GM19099 (cell line): ENCODE results near the gene ATRAID.

Source experiments
- POLR2A ChIP-seq: IDR thresholded peaks from 3 replicates; pipeline ENCODE4 v1.6.1; 2011; ENCODE audit warnings: low read depth; ENCODE audit not compliant: insufficient read length; ENCODE audit errors: extremely low read depth

Gene ATRAID

DNA sequence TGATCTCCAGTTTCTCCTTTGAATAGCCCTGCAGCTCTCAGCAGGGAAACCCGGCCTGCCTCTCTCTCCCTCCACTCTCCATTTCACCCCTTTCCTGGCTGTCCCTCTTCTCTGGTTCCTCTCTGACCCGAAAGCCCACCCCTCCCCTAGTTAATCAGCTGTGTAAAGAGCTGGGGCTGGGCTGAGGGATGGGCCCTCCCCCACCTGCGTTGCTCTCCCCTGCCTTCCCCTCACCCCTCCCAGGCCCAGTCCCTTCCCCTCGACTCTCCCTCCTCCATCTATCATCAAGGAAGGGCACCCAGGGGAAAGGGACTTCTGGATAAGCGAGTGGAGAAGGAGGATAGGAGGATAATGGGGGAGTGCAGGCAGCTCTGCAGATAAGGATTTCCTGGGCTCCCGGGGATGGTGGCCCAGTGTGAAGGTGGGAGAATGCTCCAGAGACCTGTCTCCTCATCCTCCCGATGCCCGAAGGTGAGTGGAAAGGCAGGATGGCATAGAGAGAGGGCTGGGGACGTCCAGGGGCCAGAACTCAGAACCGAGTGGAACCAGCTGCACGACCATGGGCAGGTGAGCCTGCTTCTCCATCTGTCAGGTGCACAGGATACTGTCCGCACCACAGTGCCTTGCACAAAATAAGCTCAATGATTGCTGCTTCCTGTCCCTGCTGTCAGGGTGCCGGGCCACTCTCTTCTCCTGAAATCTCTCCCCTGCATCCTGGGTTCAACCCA is 39.0 kb downstream of the ATRAID start:
- no peak for TF ChIP-seq POLR2A

DNA sequence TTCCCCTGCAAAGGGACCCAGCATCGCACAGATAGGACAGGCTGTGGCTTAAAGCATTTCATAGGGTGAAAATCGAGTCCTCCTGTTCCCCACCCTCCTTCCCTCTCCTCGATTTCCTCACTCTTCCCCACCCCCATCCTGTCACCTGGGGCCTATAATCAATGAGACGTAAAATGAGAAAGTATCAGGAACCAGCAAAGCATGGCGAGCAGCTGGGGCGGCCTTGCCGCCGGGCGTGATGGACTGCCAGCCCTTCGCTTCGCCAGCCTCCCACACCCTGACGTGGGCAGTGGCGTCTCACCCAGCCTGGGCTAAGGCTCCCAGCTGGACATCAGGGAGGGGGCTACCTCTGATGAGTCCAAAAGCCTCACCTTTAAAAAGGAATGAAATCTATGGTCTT is 39.9 kb downstream of the ATRAID start:
- no peak for TF ChIP-seq POLR2A

DNA sequence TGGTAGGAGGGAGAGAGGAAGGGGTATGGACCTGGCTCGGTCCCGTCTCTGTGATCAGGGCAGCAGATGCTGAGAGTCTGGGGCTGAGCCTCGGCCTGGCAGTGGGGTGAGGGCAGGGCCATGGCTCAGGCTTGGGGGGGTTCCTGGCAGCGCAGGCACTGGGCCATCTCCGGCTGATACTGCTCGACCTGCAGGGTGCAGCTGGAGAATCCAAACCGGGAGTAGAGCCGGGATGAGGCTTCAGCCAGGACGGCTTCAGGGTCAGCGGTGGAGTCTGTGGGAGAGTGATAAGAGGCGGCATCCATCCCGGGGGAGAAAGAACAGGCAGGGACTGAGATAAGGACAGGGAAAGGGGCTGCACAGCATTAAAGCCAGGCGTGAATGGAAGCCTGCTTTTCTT is 43.3 kb downstream of the ATRAID start:
- TF ChIP-seq POLR2A: no peak

DNA sequence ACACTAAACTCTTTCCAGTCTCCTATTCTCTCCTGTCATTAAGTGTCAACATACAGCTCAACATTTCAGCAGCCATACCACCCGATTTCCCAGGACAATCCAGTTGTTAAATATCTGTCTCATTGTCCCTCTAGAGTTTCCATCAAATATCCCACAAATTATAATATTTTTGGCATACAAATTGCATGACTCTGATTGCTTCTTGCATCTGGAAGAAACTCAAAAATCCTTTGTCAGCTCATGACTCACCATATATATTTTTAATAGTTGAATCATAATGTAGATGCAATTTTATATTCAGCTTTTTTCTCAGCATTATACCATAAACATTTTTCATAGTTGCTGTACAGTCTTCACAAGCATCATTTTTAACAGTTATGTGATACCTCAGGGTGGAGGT is 43.8 kb downstream of the ATRAID start:
- no peak for TF ChIP-seq POLR2A

DNA sequence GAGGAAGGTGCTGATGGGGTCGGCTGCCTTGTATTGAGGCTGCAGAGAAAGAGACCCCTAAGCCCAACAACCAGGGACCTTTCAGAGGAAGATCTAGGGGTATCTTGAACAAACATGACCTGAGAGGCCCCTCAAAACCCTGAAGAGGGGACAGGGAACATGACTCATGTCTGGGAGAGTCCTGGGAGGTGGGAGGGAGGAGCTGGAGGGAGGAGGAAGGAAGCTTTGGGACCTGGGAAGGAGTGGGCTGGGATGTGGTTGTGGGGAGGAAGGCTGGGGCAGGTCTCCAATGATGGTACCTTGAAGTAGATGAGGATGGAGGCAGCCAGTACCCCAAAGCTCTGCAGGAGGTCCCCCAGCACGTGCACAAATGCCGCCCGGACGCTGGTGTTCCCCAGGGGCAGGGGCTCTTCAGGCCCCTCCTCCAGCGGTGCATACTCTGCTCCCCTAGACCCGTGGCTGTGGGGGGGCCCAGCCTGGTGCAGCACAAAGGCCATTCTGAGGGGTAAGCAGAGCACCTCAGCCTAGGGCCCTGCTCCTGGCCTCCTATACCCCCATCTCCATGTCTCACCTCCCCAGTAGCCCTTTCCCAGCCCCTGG is 45.1 kb downstream of the ATRAID start:
- TF ChIP-seq POLR2A: no peak

DNA sequence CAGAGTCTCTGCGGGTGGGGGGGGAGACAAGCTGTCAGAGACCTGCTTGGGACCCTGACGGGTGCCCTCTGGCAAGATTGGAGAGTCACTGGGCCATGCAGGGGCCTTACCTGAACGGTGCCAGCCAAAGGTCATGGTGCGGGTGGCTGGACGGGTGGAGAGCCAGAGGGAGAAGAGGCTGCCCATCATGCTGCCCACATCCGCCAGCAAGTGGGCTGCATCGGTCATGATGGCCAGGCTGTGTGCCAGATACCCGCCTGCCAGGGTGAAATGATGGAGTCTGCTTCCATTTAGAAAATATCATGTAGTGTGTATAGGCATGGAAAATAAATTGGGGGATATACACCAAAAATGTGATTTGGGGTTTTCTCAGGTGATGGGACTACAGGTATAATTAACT is 46.2 kb downstream of the ATRAID start:
- TF ChIP-seq POLR2A: no peak

DNA sequence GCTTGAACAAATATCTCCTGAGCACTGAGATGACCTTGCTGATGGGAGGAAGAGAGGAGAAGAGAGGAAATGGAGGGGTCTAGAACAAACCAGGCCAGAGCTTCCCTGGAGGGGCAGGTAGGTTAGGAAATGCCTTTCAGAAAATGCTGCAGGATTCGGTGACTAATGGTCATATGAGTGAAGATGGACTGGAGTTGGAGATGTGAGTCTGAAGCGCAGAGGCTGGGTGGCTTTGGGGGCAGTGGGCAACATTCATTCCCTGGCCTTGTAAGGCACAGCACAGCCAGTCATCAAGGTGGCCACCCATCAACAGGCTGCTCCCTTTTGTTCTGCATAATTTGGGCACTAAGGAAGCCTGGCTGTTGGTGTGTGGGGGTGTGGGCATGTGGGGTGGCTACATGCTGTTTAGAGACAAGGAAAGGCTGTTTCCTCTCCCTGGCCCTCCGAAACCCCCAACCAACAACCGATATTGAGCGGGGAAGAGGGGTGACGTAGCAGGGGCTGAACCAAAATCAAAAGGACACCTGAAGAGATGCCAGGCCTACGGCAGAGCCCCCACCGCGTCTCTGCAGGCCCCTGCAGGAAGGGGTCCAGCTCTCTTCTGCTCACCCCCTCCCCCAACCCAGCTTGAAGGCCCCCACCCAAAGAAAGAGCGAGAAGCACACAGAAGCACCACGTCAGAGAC is 49.5 kb downstream of the ATRAID start:
- no peak for TF ChIP-seq POLR2A

DNA sequence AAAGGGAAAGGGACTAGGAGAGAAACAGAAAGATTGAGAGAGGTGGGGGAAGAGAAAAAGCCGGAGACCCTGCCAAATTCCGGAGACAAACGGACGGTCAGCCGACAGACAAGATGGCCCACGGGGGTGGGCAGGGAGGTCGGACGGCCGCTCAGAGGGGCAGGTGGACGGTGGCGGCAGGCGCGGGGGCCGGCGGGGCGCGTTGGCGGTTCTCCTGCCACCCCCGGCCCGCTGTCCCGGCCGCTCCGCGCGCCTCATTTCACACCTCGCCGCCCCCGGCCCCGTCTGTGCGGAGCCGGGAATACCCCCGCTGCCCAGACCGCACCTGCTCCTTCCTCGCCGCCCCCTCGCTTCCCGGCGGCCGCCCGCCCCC is 50.1 kb downstream of the ATRAID start:
- TF ChIP-seq POLR2A: no peak

DNA sequence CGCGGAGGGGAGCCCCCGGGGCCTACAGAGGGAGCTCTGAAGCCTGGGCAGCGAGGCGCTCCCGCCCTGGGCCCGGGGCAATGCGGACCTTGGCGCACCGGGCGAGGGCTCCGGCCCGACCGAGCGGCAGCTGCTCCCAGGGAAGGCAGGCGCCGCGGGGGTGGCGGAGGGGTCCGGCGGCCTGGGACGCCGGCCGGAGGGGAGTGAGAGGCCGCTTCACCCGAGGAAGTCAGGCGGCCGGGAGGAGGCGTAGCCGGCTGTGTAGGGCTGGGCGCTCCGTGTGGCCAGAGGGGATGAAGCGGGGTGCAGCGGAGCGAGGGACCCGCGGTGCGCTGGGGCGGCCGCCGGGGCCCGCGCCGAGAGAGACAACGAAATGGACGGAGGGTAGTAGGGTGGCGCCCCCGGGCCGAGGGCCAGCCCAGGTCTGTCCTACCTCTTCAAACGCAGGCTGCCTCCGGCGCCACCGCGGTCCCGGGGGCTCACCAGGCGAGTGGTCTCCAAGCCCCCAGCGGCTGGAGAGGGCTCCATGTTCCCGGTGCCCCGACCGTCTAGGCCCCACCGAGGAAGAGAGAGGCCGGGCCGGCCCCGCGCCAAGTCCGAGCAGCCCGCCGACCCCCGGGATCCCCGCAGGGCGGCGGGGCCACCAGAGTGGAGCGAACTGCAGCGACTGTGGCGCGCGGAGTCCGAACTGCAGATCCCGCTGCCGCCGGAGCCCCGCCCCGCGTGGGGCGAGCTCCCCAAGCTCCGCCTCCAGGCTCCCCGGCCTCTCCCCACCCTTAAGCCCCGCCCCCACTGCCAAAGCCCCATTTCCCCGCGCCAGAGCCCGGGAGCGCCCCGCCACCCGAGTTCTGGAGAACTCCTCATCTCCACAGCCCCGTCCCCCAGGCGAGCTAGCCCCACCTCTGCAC is 50.8 kb downstream of the ATRAID start, which contains the start of gene SLC30A3:
Gene SLC30A3, minus strand, starts transcription at position 669 of the 908 bp plus-strand sequence. Its CDS starts 141 bp downstream, at position 528.
- TF ChIP-seq POLR2A: no peak

DNA sequence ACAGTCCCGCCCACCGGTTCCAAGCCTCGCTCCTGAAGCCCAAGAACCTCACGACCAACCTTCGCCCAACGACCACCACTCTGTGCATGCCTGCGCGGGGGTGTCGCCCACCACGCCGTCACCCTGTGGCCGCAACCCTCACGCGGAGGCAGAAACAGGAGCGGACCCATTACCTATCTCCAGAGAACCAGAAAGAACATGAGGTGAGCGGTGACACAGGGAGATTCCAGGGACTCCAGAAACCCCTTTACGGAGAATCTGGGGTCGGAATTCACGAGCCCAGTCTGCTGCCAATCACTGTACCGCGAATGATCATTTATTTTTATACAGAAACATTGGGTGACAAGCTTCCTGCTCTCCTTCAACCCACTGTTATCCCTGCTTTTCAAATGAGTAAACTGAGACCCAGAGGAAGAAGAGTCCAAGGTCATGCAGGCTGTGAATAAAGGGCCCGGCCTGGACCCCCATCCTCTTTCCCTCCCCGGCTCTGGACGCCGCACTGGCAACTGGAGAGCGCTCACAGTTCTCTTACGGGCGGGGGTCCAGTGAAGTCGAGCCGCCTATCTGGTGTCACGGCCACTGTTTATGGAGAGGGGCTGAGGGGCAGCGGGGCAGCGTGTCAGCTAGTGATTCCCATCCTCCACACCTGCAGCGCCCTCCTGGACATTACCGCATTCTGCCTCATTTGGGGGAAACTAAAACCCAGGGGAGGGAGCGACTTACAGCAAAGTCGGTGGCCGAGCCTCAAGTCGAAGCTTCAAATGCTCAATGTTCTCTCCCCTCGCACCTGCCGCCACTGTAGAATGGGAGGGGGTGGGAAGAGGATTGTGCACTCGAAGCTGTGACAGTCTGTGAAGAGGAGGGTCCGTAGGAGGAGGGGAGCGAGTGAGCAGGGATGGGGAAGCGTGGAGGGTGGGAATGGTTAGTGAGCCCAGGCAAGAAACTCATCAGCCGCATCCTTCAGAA is 51.7 kb downstream of the ATRAID start:
- no peak for TF ChIP-seq POLR2A

DNA sequence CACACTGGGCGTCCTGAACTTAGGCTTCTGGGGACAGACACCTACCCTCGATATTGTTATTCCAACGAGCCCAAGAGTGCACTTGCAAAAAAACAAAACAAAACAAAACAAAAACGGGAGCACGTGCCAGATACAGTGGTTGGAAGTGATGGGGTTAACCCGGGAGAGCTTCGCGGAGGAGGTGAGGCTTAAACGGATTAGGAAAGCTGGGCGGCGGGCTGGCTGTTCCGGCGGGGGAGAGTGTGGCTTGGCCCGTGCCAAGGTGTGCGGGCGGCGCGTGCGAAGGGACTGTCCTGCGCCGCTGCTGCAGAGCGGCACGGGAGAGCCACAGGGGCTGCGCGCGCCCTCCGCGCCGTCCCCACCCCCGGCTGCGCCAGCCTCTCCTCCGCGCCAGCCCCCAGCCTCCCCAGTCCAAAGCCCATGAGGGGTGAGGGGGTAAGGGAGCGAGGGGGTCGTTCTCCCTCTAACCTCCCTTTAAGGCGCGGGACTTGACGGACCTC is 52.5 kb downstream of the ATRAID start:
- TF ChIP-seq POLR2A: no peak

DNA sequence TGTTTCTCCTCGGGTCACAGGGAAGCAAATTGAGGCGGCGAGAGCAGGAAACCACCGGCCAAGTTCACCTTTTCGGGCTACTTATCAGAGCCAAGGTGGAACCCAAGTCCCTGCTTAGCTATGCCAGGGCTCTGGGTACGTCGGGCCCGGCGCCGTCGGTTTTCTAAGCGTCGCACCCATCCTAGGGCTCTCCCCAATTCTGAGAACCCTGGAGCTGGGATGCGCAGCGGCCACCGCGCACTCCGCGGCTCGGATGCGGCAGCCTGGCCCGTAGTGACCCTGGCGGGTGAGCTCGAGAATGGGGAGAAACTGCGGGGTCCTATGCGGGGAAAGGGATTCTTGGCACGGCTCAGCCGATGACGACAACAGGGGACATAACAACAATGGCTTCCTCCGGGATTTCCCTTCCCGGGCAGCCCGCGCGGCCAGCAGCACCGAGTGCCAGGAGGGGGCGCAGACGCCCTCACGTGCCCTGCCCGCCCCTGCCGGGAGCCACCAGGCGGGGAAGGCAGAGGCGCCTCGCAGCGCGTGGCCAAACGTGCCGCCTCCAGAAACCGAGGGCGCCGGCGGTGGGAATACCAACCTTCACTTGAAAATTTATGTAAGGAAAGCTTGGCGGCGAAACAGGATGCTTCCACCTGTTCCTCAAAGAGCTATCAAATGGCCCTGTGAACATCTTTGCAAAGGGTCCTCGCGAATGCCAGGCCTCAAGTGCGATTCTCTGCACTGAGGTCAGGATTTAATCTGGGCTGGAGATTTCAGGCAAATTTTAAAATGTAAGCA is 53.1 kb downstream of the ATRAID start:
- no peak for TF ChIP-seq POLR2A

DNA sequence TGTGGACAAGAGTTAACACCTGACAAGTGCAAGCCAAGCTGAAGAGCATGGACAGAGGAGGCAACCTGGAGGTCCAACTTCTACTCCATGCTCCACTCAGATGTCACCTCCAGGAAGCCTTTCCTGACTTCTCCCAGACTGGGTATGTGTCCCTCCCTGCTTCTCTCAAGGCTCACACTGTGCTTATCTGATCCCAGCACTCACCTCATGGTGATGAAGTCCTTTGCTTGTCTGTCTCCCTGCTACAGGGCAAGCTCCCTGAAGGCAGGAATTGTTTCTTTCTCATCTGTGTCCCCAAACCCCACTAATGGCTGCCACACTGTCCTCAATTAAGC is 53.7 kb downstream of the ATRAID start:
- no peak for TF ChIP-seq POLR2A
